ACC112 (cell line): ENCODE data around the gene C1GALT1.

ENCODE experiments used
- H2AFZ ChIP-seq: fragments of 200-600 bp; sonication (generic); one replicate; pipeline ENCODE4 v1.6.0; 2017; ENCODE audit warnings: antibody characterized with exemption, low read length; ENCODE audit not compliant: unreplicated experiment
- H3K27ac ChIP-seq: fragments of 200-600 bp; sonication (generic); 2 replicates; pipeline ENCODE4 v1.5.1; 2014; ENCODE audit warnings: low read depth, mild to moderate bottlenecking, antibody characterized with exemption, low read length, moderate library complexity
- H3K27me3 ChIP-seq: fragments of 200-600 bp; sonication (generic); 2 replicates; pipeline ENCODE4 v1.6.1; 2014; ENCODE audit warnings: mild to moderate bottlenecking, antibody characterized with exemption, low read length, moderate library complexity, mixed read lengths; ENCODE audit not compliant: insufficient read depth
- H3K36me3 ChIP-seq: fragments of 200-600 bp; sonication (generic); 2 replicates; pipeline ENCODE4 v1.6.1; 2016; ENCODE audit warnings: mild to moderate bottlenecking, antibody characterized with exemption, low read length, moderate library complexity, mixed read lengths; ENCODE audit not compliant: insufficient read depth
- H3K4me1 ChIP-seq: fragments of 200-600 bp; sonication (generic); one replicate; pipeline ENCODE4 v1.6.1; 2016; ENCODE audit warnings: low read length, mixed read lengths; ENCODE audit not compliant: insufficient read depth, unreplicated experiment, control insufficient read depth
- H3K4me3 ChIP-seq: fragments of 200-600 bp; sonication (generic); 2 replicates; pipeline ENCODE4 v1.5.1; 2014; ENCODE audit warnings: mild to moderate bottlenecking, low read depth, low read length
- H3K79me2 ChIP-seq: fragments of 200-600 bp; sonication (generic); one replicate; pipeline ENCODE4 v1.6.0; 2016; ENCODE audit warnings: low read length; ENCODE audit not compliant: control insufficient read depth, unreplicated experiment, insufficient read depth

C1GALT1 gene

GRCh38 chr7:7169296-7169695 lies 13.0 kb upstream of the C1GALT1 start:
- H2AFZ ChIP-seq = no peak overlapping the region
- no peaks in the 10 kb centered on the region for H3K27me3 ChIP-seq
- H3K4me1 ChIP-seq = no peaks in the 10 kb centered on the region
- H3K4me3 ChIP-seq = no peak overlapping the region
- no peak overlapping the region for H3K27ac ChIP-seq
- peaks cover 40% of the 10 kb centered on the region for H3K79me2 ChIP-seq
- H3K36me3 ChIP-seq = peaks cover 37% of the 10 kb centered on the region

- Histone ChIP-seq H3K27ac (no peak overlapping the region), H3K27me3 (no peaks in the 10 kb centered on the region), H2AFZ (no peak overlapping the region), H3K36me3 (peaks cover 30% of the 10 kb centered on the region), H3K79me2 (peaks cover 40% of the 10 kb centered on the region), H3K4me3 (no peak overlapping the region), H3K4me1 (peaks cover 42% of the 10 kb centered on the region)
Measured at GRCh38 chr7:7173956-7174632, 8.2 kb upstream of the C1GALT1 start.

DNA sequence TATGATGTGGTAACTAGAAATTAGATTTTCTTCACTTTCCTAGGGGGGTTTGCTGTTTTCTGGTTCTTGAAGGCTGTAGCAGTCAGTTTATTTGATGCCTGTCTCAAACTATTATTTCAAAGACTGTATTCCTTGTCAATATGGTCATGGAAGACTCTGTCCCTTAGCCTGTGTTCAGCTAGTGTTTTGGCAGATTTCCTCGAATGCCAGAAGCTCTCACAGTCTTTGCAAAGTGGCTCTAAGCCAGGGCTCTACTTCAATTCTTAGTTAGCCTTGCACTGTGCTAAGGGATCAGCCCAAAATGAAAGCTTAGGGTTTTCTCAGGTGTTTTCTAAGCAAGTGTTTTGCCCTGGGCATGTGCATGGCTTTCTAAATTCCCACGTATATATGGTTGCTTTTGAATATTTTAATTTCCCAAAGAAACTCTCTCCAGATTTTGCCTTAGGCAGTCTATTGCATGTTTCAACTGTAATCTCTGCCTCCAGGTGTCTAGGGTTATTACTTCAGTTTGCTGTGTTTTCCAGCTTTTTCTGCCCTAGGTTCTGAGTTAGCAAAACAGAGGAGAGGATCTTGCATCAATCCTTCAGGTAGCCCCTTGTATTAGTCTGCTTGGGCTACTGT lies 7.2 kb upstream of the C1GALT1 start:
- H3K27ac ChIP-seq = peak overlapping the region; percentile 95
- peaks cover 42% of the 10 kb centered on the region for H3K4me1 ChIP-seq
- no peaks in the 10 kb centered on the region for H3K27me3 ChIP-seq
- peaks cover 26% of the 10 kb centered on the region for H3K36me3 ChIP-seq
- H2AFZ ChIP-seq = no peak overlapping the region
- H3K79me2 ChIP-seq = peaks cover 44% of the 10 kb centered on the region
- 0 out of 2 replicates have a peak overlapping the region, but pooled peaks have one; percentile 20 for H3K4me3 ChIP-seq

- Histone ChIP-seq H3K79me2 (peaks cover 43% of the 10 kb centered on the region), H3K27me3 (no peaks in the 10 kb centered on the region), H3K4me3 (peak overlapping the region; percentile 48), H3K27ac (peak overlapping the region; percentile 95), H3K36me3 (peaks cover 26% of the 10 kb centered on the region), H3K4me1 (peaks cover 47% of the 10 kb centered on the region), H2AFZ (peak overlapping the region; percentile 29)
Measured at GRCh38 chr7:7176406-7177043, 5.8 kb upstream of the C1GALT1 start.

- Histone ChIP-seq H3K4me1 (peaks cover 47% of the 10 kb centered on the region), H3K27ac (peak overlapping the region; percentile 95), H3K27me3 (no peaks in the 10 kb centered on the region), H2AFZ (no peak overlapping the region), H3K4me3 (peak overlapping the region; percentile 48), H3K36me3 (peaks cover 23% of the 10 kb centered on the region), H3K79me2 (peaks cover 41% of the 10 kb centered on the region)
Measured at GRCh38 chr7:7177044-7177517, 5.3 kb upstream of the C1GALT1 start.

- Histone ChIP-seq H3K27me3 (no peaks in the 10 kb centered on the region), H3K36me3 (peaks cover 13% of the 10 kb centered on the region; the same call in 1 of the 2 replicates), H3K4me3 (peak overlapping the region; percentile 48; the same call in 1 of the 2 replicates), H3K79me2 (peaks cover 41% of the 10 kb centered on the region), H3K4me1 (peaks cover 47% of the 10 kb centered on the region), H3K27ac (peak overlapping the region; percentile 95), H2AFZ (no peak overlapping the region)
Measured at GRCh38 chr7:7178081-7178480, 4.3 kb upstream of the C1GALT1 start.

GRCh38 chr7:7178906-7179305 lies 3.4 kb upstream of the C1GALT1 start:
- H3K4me1 ChIP-seq = peaks cover 47% of the 10 kb centered on the region
- H3K4me3 ChIP-seq = no peak overlapping the region
- no peak overlapping the region for H3K27ac ChIP-seq
- peaks cover 49% of the 10 kb centered on the region for H3K79me2 ChIP-seq
- H3K27me3 ChIP-seq = no peaks in the 10 kb centered on the region
- no peak overlapping the region for H2AFZ ChIP-seq
- H3K36me3 ChIP-seq = peaks cover 9% of the 10 kb centered on the region; the same call in 1 of the 2 replicates

- peak overlapping the region; percentile 98 for H3K4me3 ChIP-seq
- H3K27ac ChIP-seq = peak overlapping the region; percentile 65
- peaks cover 57% of the 10 kb centered on the region for H3K79me2 ChIP-seq
- no peaks in the 10 kb centered on the region for H3K36me3 ChIP-seq
- H3K4me1 ChIP-seq = peaks cover 50% of the 10 kb centered on the region
- H3K27me3 ChIP-seq = no peaks in the 10 kb centered on the region
- H2AFZ ChIP-seq = no peak overlapping the region
Measured at GRCh38 chr7:7180725-7181449, 1.5 kb upstream of the C1GALT1 start.

- Histone ChIP-seq H3K27ac (peak overlapping the region; percentile 65), H3K4me1 (peaks cover 44% of the 10 kb centered on the region), H3K79me2 (peaks cover 65% of the 10 kb centered on the region), H3K4me3 (peak overlapping the region; percentile 98), H2AFZ (peak overlapping the region; percentile 34), H3K36me3 (0 out of 2 replicates have a peak, but pooled peaks cover 4% of the 10 kb centered on the region), H3K27me3 (no peaks in the 10 kb centered on the region)
Measured at GRCh38 chr7:7181519-7182155, 707 bp upstream of the C1GALT1 start.
